Ovary (tissue), 9 donors: ENCODE measurements around the gene IL10RA. TPM values are rescaled to one million over a fixed set of nuclear protein-coding genes. Genes with fewer than 3 reads are reported as not detected.

Source experiments
- DNase-seq, 5 donors: peaks; one replicate each; pipeline ENCODE4 v3.0.0-alpha.2; 2019 to 2020
- H3K27ac ChIP-seq, 2 donors: fragments of 200-600 bp; one replicate each; pipeline versions ENCODE4 v1.5.1 to v1.8.0; 2019 to 2022
- H3K27me3 ChIP-seq: fragments of 200-600 bp; one replicate; pipeline ENCODE4 v1.8.0; 2022
- H3K36me3 ChIP-seq: fragments of 200-600 bp; sonication (generic); one replicate; pipeline ENCODE4 v1.5.1; 2019
- H3K4me1 ChIP-seq: one replicate; pipeline ENCODE4 v1.8.1; 2013; ENCODE audit warnings: mild to moderate bottlenecking, moderate library complexity; ENCODE audit not compliant: insufficient read depth
- H3K4me3 ChIP-seq: fragments of 200-600 bp; sonication (generic); one replicate; pipeline ENCODE4 v1.5.1; 2017
- H3K9me3 ChIP-seq, 2 donors: fragments of 200-600 bp in 1 of 2; sonication (generic) in 1 of 2; one replicate each; pipeline versions ENCODE4 v1.5.1 to v1.8.1; 2013 to 2019; ENCODE audit warnings: mild to moderate bottlenecking in 1 of 2, moderate library complexity in 1 of 2
- CTCF ChIP-seq, 3 donors: fragments of 450-650 bp in 2 of 3; fragments of 200-600 bp in 1 of 3; IDR thresholded peaks; one replicate each; pipeline versions ENCODE4 v1.5.1 to v1.8.0; 2016 to 2022; ENCODE audit warnings: antibody characterized with exemption in 3 of 3, mild to moderate bottlenecking in 1 of 3
- EP300 ChIP-seq: sonication (generic); formaldehyde crosslinking; IDR thresholded peaks from one replicate; pipeline ENCODE4 v1.6.1; 2017; ENCODE audit warnings: antibody characterized with exemption
- POLR2A ChIP-seq: fragments of 450-650 bp; IDR thresholded peaks from one replicate; pipeline ENCODE4 v1.6.1; 2017; ENCODE audit warnings: antibody characterized with exemption, mild to moderate bottlenecking, moderate library complexity
- WGBS, 3 donors: extraction: QIAGEN DNeasy Blood & Tissue Kit in 1 of 3; methylation state at CpG; one replicate each; pipeline versions ENCODE4 v1.1.5 to v1.1.7; 2013 to 2017; 5-methylcytosine and 5-hydroxymethylcytosine counted together
- intact Hi-C, 4 donors: fragments of 100-400 bp; cut with DNase I; formaldehyde crosslinking; loops; one replicate each; pipeline versions ENCODE4 v1.11.0 to v1.15.1; 2022 to 2023
- polyA plus RNA-seq, 2 donors: library from polyadenylated mRNA; stranded (reverse); fragments of 200-250 nt in 1 of 2; fragments of 350-450 nt in 1 of 2; fragmentation: Illumina TruSeq in 1 of 2; extraction: RNeasy Lipid Tissue Mini Kit (QIAGEN cat#74804) in 1 of 2; gene quantifications; one replicate each; pipeline ENCODE4 v1.2.3, GENCODE V29; 2013 to 2014
- total RNA-seq, 7 donors: library from RNA; depleted of rRNA in 2 of 7; stranded (reverse); fragments of >200 nt in 2 of 7; fragmentation: NEBNext Ultra II Directional in 3 of 7; extraction: Animal tissue kit (Norgen Biotek cat#: 25700) in 3 of 7; gene quantifications; one replicate each; pipeline versions ENCODE4 v1.1.0 to v1.2.4, GENCODE V29; 2016 to 2023
- donor health status: DM: no; HTN: no; CAD: no; lungs with moderate emphysema.
- donor health status: DM: no; HTN: no; CAD: no.
- donor health status: Bipolar disorder and iron deficiency.
- donor health status: DM: yes; HTN: yes; CAD: no.
- donor health status: DM: no; HTN: no; CAD: no.
- donor health status: DM: yes; HTN: yes; CAD: no.

The IL10RA gene
- total and polyA plus RNA-seq, 9 donors = 2.0 to 14.1 (median 6.7) TPM

- Histone ChIP-seq H3K36me3 (no peaks in the 10 kb centered on the region), H3K27me3 (no peaks in the 10 kb centered on the region), H3K27ac (no peak overlapping the region), H3K9me3 (no peaks in the 10 kb centered on the region), H3K4me3 (no peak overlapping the region), H3K4me1 (no peaks in the 10 kb centered on the region)
- intact Hi-C loops = no loop called here
- no peak for DNase-seq
- 83 to 91% (median 83%) methylated on average over 4 of the region's 4 CpGs for WGBS, 3 donors
- no peak for TF ChIP-seq POLR2A
- TF ChIP-seq EP300 = no peak
- TF ChIP-seq CTCF (IDR thresholded peaks at IDR 0.05) = no peak
These were observed 29.9 kb downstream of the IL10RA start for GRCh38 chr11:118016104-118016503.

GRCh38 chr11:118017111-118017510 is 30.9 kb downstream of the IL10RA start:
- no peak for TF ChIP-seq CTCF (IDR thresholded peaks at IDR 0.05)
- no peak for TF ChIP-seq POLR2A
- no peak for TF ChIP-seq EP300
- H3K9me3 ChIP-seq = no peaks in the 10 kb centered on the region
- no peaks in the 10 kb centered on the region for H3K4me1 ChIP-seq
- no peak overlapping the region for H3K27ac ChIP-seq
- DNase-seq = no peak
- intact Hi-C loops = no loop called here
- 6 to 14% (median 6%) methylated on average over 3 of the region's 3 CpGs for WGBS, 3 donors
- no peak overlapping the region for H3K4me3 ChIP-seq
- H3K27me3 ChIP-seq = no peaks in the 10 kb centered on the region
- no peaks in the 10 kb centered on the region for H3K36me3 ChIP-seq

GRCh38 chr11:118017631-118018315 is 31.6 kb downstream of the IL10RA start:
- 65 to 80% (median 66%) methylated on average over 4 of the region's 4 CpGs for WGBS, 3 donors
- Histone ChIP-seq H3K36me3 (no peaks in the 10 kb centered on the region), H3K4me3 (no peak overlapping the region), H3K27me3 (no peaks in the 10 kb centered on the region), H3K9me3 (no peaks in the 10 kb centered on the region), H3K4me1 (no peaks in the 10 kb centered on the region), H3K27ac (no peak overlapping the region)
- TF ChIP-seq CTCF (IDR thresholded peaks at IDR 0.05) = no peak
- TF ChIP-seq EP300 = no peak
- intact Hi-C loops = no loop called here
- no peak for DNase-seq

GRCh38 chr11:118018401-118018800 is 32.2 kb downstream of the IL10RA start:
- H3K4me1 ChIP-seq = no peaks in the 10 kb centered on the region
- 91 to 96% (median 93%) methylated on average over 2 of the region's 2 CpGs for WGBS, 3 donors
- TF ChIP-seq CTCF (IDR thresholded peaks at IDR 0.05) (no peak), POLR2A (no peak), EP300 (no peak)
- H3K9me3 ChIP-seq = no peaks in the 10 kb centered on the region
- H3K36me3 ChIP-seq = no peaks in the 10 kb centered on the region
- H3K27me3 ChIP-seq = no peaks in the 10 kb centered on the region
- H3K27ac ChIP-seq = no peak overlapping the region
- DNase-seq = no peak
- intact Hi-C loops = no loop called here
- no peak overlapping the region for H3K4me3 ChIP-seq
